Loucy (cell line): Measurements from ENCODE around the gene MRNIP.

Source experiments
- EZH2phosphoT487 ChIP-seq: fragments of 200-600 bp; IDR thresholded peaks from 2 replicates; pipeline ENCODE4 v1.6.1; 2018; ENCODE audit warnings: antibody characterized with exemption, mild to moderate bottlenecking, moderate library complexity, borderline replicate concordance
- TF ChIP-seq, protein P1 (sequence below): fragments of 200-600 bp; sonication (generic); conservative IDR thresholded peaks from 2 replicates; pipeline ENCODE4 v1.5.1; 2014; ENCODE audit warnings: mild to moderate bottlenecking, antibody characterized with exemption, low read length

DNA sequence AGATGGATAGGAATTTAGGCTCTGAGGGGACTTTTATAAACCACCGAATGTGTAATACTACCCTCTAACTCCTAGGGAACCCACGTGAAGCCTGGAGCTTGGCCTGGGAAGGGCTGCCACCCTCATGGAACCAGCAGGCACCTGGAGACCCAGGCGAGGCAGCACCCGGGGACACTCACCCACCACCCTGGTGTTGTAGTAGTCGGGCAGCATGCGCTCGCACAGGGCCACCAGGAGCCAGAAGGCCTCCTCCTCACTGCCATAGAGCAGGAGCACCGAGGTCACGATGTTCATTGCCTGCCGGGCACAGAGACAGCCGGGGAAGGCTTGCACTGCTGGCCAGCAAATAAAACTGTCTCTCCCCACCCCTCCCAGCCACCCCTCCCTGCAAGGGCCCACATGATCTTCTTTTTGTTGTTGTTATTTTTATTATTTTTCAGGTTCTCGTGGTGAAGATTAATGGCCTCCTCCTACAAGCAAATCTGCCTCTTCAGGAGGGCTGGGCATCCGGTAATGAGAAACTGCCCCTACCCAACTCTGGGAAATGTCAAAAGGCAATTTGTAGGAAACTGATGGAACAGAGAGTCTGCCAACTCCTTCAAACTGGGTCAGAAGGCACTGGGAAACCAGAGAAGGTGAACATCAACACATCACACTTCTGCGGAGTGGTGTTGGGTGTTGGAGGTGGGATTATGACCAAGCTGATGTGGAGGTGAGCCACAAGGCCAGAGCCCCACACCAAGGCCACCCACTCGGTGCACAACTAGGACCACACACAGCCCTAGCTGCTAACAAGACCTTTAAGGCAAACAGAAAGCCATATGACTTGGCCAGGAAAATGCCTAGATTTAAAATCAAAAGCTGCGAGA is 17.4 kb upstream of the MRNIP start:
- TF ChIP-seq, protein P1, sequence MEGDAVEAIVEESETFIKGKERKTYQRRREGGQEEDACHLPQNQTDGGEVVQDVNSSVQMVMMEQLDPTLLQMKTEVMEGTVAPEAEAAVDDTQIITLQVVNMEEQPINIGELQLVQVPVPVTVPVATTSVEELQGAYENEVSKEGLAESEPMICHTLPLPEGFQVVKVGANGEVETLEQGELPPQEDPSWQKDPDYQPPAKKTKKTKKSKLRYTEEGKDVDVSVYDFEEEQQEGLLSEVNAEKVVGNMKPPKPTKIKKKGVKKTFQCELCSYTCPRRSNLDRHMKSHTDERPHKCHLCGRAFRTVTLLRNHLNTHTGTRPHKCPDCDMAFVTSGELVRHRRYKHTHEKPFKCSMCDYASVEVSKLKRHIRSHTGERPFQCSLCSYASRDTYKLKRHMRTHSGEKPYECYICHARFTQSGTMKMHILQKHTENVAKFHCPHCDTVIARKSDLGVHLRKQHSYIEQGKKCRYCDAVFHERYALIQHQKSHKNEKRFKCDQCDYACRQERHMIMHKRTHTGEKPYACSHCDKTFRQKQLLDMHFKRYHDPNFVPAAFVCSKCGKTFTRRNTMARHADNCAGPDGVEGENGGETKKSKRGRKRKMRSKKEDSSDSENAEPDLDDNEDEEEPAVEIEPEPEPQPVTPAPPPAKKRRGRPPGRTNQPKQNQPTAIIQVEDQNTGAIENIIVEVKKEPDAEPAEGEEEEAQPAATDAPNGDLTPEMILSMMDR: no peak
- TF ChIP-seq EZH2phosphoT487: no peak
